ENCODE measurements around the gene RPTOR. TPM values are rescaled to one million over a fixed set of nuclear protein-coding genes. Genes with fewer than 3 reads are reported as not detected.

Gene RPTOR
- total RNA-seq, 4 donors from 2014 or later = 47.6 to 56.9 (median 55.4) TPM

DNA sequence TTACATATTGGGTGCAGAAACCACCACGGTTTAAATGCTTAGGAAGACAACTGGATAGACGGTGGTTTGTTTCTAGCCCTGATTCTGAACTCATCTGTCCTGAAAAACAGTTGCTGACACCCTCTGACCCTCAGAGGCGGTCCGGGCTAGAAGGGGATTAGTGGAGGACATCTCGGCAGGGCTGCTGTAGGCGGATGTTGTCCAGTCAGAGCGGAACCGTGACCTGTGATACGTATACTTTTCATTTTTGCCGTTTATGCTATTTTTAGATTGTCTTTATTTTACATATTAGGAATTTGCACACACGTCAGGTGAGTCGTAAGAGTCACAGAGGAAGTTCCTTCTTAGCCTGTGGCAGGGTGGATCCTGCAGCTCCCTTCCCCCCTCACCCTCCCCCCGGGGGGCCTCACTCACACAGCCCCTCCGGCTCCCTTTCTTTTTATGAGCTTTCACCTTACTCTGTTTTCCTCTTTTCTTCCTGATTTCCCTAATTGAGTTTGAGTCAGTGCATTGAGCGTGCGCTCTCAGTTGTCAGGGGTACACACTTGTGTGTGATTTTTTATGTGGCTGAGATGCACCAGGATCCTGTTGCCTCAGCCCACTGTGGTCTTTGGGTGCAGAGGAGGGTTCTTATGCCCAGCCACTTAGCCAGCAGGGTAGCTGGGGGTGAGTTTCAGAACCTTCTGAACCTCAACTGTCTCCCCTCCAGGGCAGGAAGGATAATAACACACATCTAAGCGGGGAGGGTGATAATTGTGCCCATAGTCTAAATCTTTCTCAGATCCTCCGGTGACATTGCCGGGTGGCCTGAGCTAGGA is 236.0 kb downstream of the RPTOR start:
- no peak for TF ChIP-seq POLR2A (IDR thresholded peaks at IDR 0.05)
- TF ChIP-seq, protein P1, sequence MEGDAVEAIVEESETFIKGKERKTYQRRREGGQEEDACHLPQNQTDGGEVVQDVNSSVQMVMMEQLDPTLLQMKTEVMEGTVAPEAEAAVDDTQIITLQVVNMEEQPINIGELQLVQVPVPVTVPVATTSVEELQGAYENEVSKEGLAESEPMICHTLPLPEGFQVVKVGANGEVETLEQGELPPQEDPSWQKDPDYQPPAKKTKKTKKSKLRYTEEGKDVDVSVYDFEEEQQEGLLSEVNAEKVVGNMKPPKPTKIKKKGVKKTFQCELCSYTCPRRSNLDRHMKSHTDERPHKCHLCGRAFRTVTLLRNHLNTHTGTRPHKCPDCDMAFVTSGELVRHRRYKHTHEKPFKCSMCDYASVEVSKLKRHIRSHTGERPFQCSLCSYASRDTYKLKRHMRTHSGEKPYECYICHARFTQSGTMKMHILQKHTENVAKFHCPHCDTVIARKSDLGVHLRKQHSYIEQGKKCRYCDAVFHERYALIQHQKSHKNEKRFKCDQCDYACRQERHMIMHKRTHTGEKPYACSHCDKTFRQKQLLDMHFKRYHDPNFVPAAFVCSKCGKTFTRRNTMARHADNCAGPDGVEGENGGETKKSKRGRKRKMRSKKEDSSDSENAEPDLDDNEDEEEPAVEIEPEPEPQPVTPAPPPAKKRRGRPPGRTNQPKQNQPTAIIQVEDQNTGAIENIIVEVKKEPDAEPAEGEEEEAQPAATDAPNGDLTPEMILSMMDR (IDR thresholded peaks at IDR 0.05 in 4 of 5, conservative IDR thresholded peaks at IDR 0.05 in 1 of 5) = no peak
- no peaks in the 10 kb centered on the region for H3K36me3 ChIP-seq
- in situ Hi-C loops (cut with MboI; ENCODE audit: low sequenced_read_pairs in 4 of 4) (no loop called here), intact Hi-C loops (cut with DNase I; ENCODE audit: low total_unique reads) (no loop called here)
- H3K9me3 ChIP-seq = no peaks in the 10 kb centered on the region
- peak overlapping the region; percentile 64 to 84 (median 73) for H3K27ac ChIP-seq
- no peaks in the 10 kb centered on the region for H3K27me3 ChIP-seq
- H3K4me1 ChIP-seq = peaks cover 57 to 60% of the 10 kb centered on the region in 2 donors
- no peak overlapping the region for H3K4me3 ChIP-seq
- no peak for ATAC-seq
- no peak for DNase-seq

DNA sequence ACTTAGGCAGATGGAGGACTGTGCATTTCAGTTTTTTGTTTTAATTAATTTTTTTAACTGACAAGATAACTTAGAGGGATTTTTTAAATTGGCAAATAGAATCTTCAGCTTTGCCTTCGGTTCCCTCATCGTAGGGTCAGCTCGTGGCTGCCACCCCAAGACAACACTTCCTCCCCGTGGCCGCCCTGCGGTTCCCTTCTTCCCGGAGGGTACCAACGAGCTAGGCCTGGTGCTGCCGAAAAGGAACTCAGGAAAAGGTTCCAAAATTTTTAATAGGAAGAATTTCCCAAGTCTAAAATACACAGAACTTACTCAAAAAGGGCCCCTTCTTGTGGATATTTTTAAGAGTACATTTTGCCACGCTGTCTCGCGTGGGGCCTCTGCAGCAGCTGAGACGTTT is 236.6 kb downstream of the RPTOR start:
- DNase-seq (no peak), ATAC-seq (no peak)
- H3K36me3 ChIP-seq = no peaks in the 10 kb centered on the region
- no peak for TF ChIP-seq POLR2A (IDR thresholded peaks at IDR 0.05)
- TF ChIP-seq, protein P1 (IDR thresholded peaks at IDR 0.05 in 4 of 5, conservative IDR thresholded peaks at IDR 0.05 in 1 of 5) = no peak
- intact Hi-C loops (cut with DNase I; ENCODE audit: low total_unique reads) (no loop called here), in situ Hi-C loops (cut with MboI; ENCODE audit: low sequenced_read_pairs in 4 of 4) (no loop called here)
- peaks cover 57 to 58% of the 10 kb centered on the region in 2 donors for H3K4me1 ChIP-seq
- H3K4me3 ChIP-seq = no peak overlapping the region
- H3K27ac ChIP-seq = peak overlapping the region; percentile 64 to 84 (median 73)
- H3K27me3 ChIP-seq = no peaks in the 10 kb centered on the region
- H3K9me3 ChIP-seq = no peaks in the 10 kb centered on the region

DNA sequence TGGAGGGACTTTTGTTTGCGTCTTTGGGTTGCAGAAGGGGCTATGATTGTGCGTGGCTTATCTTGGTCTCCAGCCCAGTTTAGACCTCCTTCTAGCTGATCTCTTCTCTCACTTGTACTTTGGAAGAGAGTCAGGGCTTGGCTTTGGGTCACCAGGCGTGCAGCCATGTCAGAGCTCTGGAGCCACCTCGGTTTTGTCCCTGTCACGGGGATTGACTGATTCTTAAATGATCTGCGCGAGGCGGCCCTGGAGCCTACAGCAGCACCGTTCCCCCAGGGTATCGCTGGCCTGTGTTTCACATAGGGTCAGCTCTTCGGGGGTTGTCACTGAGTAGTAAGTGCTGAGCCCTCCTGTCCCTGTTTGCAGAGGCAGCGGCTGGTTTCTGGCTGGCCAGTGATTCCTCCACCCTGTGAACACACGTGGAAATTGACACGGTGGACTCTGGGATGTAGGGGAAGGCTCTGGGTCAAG is 237.2 kb downstream of the RPTOR start:
- in situ Hi-C loops (cut with MboI; ENCODE audit: low sequenced_read_pairs in 4 of 4) (no loop called here), intact Hi-C loops (cut with DNase I; ENCODE audit: low total_unique reads) (no loop called here)
- peaks cover 57 to 59% of the 10 kb centered on the region in 2 donors for H3K4me1 ChIP-seq
- peak overlapping the region; percentile 64 to 84 (median 73) for H3K27ac ChIP-seq
- no peaks in the 10 kb centered on the region for H3K9me3 ChIP-seq
- H3K36me3 ChIP-seq = no peaks in the 10 kb centered on the region
- no peak for TF ChIP-seq POLR2A (IDR thresholded peaks at IDR 0.05)
- TF ChIP-seq, protein P1 (IDR thresholded peaks at IDR 0.05 in 4 of 5, conservative IDR thresholded peaks at IDR 0.05 in 1 of 5) = no peak
- H3K27me3 ChIP-seq = no peaks in the 10 kb centered on the region
- ATAC-seq (peak; percentile 13 to 41), DNase-seq (peak in 1 of 2 donors; percentile 62)
- no peak overlapping the region for H3K4me3 ChIP-seq

DNA sequence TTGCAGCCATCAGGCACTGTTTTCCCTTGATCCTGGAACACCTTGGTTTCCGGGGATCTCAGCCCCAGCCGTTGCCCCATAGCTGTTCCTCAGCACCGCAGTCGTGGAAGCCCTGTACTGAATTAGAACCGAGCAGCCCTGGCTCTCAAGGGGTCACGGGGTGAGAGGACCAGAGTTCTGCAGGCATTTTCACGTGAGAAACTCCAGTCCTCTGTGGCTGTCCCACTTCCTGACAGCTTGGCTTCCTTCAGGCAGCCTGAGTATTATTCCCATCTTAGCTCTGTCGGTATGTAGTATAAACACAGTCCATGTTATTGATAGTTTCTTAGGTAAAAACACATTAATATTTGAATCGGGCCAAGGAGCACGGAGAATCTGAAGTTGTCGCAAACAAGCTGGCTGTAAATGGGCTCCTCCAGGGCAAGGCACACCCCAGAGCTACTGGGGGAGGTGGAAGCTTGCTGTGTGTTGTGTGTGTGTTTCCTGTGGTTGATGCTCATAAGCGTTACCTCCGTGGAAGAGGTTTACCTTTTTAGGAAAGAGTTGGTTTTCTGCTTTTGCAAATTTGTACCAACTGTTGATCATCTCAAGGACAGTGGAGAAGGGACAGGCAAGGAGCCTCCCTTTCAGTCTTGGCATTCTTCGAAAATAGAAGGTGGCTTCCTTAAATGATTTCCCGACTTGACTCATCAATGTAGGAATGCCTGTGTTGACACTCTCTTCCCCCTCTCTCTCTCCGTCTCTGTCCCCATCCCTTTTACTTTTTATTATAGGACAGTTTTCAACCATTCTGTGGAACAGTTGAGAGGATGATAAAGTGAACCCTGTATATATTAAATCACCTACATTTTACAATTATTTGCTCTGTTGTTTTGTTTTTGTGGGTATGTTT is 238.1 kb downstream of the RPTOR start:
- DNase-seq (no peak), ATAC-seq (peak in 1 of 2 donors; percentile 23)
- peaks cover 60 to 64% of the 10 kb centered on the region in 2 donors for H3K4me1 ChIP-seq
- H3K9me3 ChIP-seq = no peaks in the 10 kb centered on the region
- intact Hi-C loops (cut with DNase I; ENCODE audit: low total_unique reads) = no loop called here
- peak overlapping the region; percentile 64 to 84 (median 73) for H3K27ac ChIP-seq
- no peaks in the 10 kb centered on the region for H3K27me3 ChIP-seq
- TF ChIP-seq POLR2A (IDR thresholded peaks at IDR 0.05) = no peak
- TF ChIP-seq, protein P1 (IDR thresholded peaks at IDR 0.05 in 4 of 5, conservative IDR thresholded peaks at IDR 0.05 in 1 of 5) = no peak
- in situ Hi-C loops (cut with MboI; ENCODE audit: low sequenced_read_pairs in 4 of 4) = no loop called here
- no peak overlapping the region for H3K4me3 ChIP-seq
- H3K36me3 ChIP-seq = no peaks in the 10 kb centered on the region

All from gastrocnemius medialis (tissue), 4 donors.